ENCODE results near the gene CRIP3. TPM values are rescaled to one million over a fixed set of nuclear protein-coding genes. Genes with fewer than 3 reads are reported as not detected.

CRIP3 gene
- total and polyA plus RNA-seq, 2 of the 13 experiments (the other 11 are each of a cell fraction or from before 2014, with no cell fraction given) = 6.3 to 9.3 TPM

GRCh38 chr6:43267619-43268354 lies 40.8 kb downstream of the CRIP3 start (continued):
- TF ChIP-seq MBNL3 (CRISPR knock-in tag; conservative IDR thresholded peaks at IDR 0.05) = no peak
- peak; percentile 94 for TF ChIP-seq MXD3 (CRISPR knock-in tag; IDR thresholded peaks at IDR 0.05)
- TF ChIP-seq SRSF4 (IDR thresholded peaks at IDR 0.05; ENCODE audit: low read depth, low read length, poor library complexity, severe bottlenecking) = no peak
- TF ChIP-seq SAFB2 (CRISPR knock-in tag; IDR thresholded peaks at IDR 0.05; ENCODE audit: borderline replicate concordance, low read depth) = peak; percentile 72; the same call in 1 of the 2 replicates
- TF ChIP-seq ZNF614 (CRISPR knock-in tag; IDR thresholded peaks at IDR 0.05; ENCODE audit: borderline replicate concordance) = peak; percentile 99
- TF ChIP-seq ZNF816 (CRISPR knock-in tag; IDR thresholded peaks at IDR 0.05; ENCODE audit: borderline replicate concordance) = peak; percentile 99
- TF ChIP-seq ZHX2 (IDR thresholded peaks at IDR 0.05; ENCODE audit: low read depth) = peak; percentile 88
- TF ChIP-seq ZHX2 (CRISPR knock-in tag; IDR thresholded peaks at IDR 0.05; ENCODE audit: borderline replicate concordance) = peak; percentile 76; the same call in 1 of the 2 replicates
- TF ChIP-seq KLF16 (CRISPR knock-in tag; IDR thresholded peaks at IDR 0.05) = peak in 1 of 2 experiments; percentile 100; a peak in 2 of 4 replicates
- TF ChIP-seq ZNF597 (CRISPR knock-in tag; IDR thresholded peaks at IDR 0.05) = no peak
- peak; percentile 60 for TF ChIP-seq SMC3 (IDR thresholded peaks at IDR 0.05; ENCODE audit: low read length)
- TF ChIP-seq ATF7-NPFF (CRISPR knock-in tag; IDR thresholded peaks at IDR 0.05; ENCODE audit: low read depth) = peak; percentile 100
- peak; percentile 87; the same call in 1 of the 2 replicates for TF ChIP-seq TRAFD1 (CRISPR knock-in tag; IDR thresholded peaks at IDR 0.05; ENCODE audit: borderline replicate concordance)
- TF ChIP-seq CENPBD1 (CRISPR knock-in tag; IDR thresholded peaks at IDR 0.05; ENCODE audit: borderline replicate concordance, low read depth) = peak; percentile 98; the same call in 1 of the 2 replicates
- peak; percentile 97 for TF ChIP-seq TBX3 (IDR thresholded peaks at IDR 0.05; ENCODE audit: borderline replicate concordance)
- TF ChIP-seq ZNF160 (CRISPR knock-in tag; IDR thresholded peaks at IDR 0.05) = peak; percentile 96
